Measurements from ENCODE around the gene PRMT3. TPM values are rescaled to one million over a fixed set of nuclear protein-coding genes. Genes with fewer than 3 reads are reported as not detected.

Gene PRMT3
- total RNA-seq, 2 donors from 2014 or later, result 26.2 to 27.1 TPM

DNA sequence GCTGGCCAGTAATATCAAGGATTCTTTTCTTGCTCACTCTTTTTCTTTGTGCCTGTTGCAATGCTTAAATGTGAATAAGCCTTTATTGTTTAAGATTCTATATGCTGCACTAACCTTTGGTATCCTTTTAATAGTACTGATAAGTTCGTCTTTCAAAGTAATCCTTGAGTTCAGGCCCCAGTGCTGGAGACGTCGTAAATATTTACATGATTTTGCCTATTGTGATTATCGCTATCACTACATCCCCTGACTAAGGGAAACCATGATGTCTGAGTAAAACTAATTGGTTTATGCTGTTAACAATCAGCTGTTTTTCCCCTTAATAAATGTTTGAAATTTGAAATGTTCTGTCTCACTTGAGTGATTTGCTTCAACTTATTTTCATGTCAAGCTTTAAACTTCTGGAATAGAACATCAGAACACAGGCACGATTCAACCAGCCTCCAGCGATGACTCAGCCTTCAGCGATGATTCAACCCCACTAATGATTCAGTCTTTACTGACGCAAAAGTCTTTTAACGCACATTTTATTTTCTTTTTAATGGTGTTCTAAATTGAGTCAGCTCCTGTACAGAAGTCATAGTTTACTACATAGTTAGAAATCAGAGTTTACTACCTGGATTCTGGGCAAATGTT lies 20.1 kb upstream of the PRMT3 start:
- Histone ChIP-seq H3K27me3 (ENCODE audit: control insufficient read depth, insufficient read depth, low read length, poor library complexity, severe bottlenecking) (peaks cover 12% of the 10 kb centered on the region), H3K27ac (ENCODE audit: low read depth, low read length) (no peak overlapping the region), H3K36me3 (ENCODE audit: control insufficient read depth, insufficient read depth, low read length) (no peaks in the 10 kb centered on the region), H3K9ac (ENCODE audit: extremely low read depth, low read length, poor library complexity, severe bottlenecking) (no peak overlapping the region), H3K9me3 (ENCODE audit: control insufficient read depth, low read length) (no peaks in the 10 kb centered on the region), H3K4me1 (ENCODE audit: control insufficient read depth, insufficient read depth, low read length) (peaks cover 2% of the 10 kb centered on the region), H3K4me3 (ENCODE audit: low read length) (no peak overlapping the region)
- TF ChIP-seq, protein P1, sequence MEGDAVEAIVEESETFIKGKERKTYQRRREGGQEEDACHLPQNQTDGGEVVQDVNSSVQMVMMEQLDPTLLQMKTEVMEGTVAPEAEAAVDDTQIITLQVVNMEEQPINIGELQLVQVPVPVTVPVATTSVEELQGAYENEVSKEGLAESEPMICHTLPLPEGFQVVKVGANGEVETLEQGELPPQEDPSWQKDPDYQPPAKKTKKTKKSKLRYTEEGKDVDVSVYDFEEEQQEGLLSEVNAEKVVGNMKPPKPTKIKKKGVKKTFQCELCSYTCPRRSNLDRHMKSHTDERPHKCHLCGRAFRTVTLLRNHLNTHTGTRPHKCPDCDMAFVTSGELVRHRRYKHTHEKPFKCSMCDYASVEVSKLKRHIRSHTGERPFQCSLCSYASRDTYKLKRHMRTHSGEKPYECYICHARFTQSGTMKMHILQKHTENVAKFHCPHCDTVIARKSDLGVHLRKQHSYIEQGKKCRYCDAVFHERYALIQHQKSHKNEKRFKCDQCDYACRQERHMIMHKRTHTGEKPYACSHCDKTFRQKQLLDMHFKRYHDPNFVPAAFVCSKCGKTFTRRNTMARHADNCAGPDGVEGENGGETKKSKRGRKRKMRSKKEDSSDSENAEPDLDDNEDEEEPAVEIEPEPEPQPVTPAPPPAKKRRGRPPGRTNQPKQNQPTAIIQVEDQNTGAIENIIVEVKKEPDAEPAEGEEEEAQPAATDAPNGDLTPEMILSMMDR (conservative IDR thresholded peaks at IDR 0.05), result no peak
- no peak for DNase-seq
- Mint-ChIP-seq H3K27ac (peak overlapping the region; percentile 19), H3K4me3 (no peak overlapping the region), H3K27me3 (ENCODE audit: insufficient read depth) (peaks cover 12% of the 10 kb centered on the region), H3K36me3 (ENCODE audit: low read depth) (peaks cover 20% of the 10 kb centered on the region), H3K4me1 (peaks cover 29% of the 10 kb centered on the region), H3K9me3 (no peaks in the 10 kb centered on the region)
- 83 to 91% methylated on average over 8 to 9 of the region's 9 CpGs for WGBS, 2 experiments (ENCODE audit: insufficient coverage in 1 of 2, insufficient read length in 1 of 2)

DNA sequence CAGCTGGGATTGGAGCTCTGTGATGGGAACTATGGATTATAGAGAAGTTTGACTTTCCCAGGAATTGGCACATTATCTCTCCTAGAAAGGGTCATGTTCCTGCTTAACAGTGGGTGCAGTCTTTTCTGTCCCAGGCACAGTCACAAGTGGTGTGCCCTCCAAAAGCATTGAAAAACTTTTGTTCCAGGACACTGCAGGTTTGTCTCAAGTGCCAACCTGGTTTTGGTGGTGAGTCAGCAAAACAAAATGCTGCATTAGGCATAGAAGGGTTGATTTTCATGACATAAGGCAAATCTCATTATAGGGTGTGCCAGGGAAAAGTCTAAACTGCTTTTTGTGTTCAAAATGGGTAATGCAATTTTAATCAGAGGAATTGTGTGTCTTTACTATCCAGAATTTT lies 19.1 kb upstream of the PRMT3 start:
- peaks cover 2% of the 10 kb centered on the region for H3K4me1 ChIP-seq (ENCODE audit: control insufficient read depth, insufficient read depth, low read length)
- peaks cover 2% of the 10 kb centered on the region for H3K27me3 ChIP-seq (ENCODE audit: control insufficient read depth, insufficient read depth, low read length, poor library complexity, severe bottlenecking)
- no peak overlapping the region for H3K4me3 Mint-ChIP-seq
- no peaks in the 10 kb centered on the region for H3K36me3 ChIP-seq (ENCODE audit: control insufficient read depth, insufficient read depth, low read length)
- peaks cover 29% of the 10 kb centered on the region for H3K4me1 Mint-ChIP-seq
- peaks cover 2% of the 10 kb centered on the region for H3K27me3 Mint-ChIP-seq (ENCODE audit: insufficient read depth)
- H3K27ac ChIP-seq (ENCODE audit: low read depth, low read length), result no peak overlapping the region
- TF ChIP-seq, protein P1 (conservative IDR thresholded peaks at IDR 0.05), result no peak
- peaks cover 26% of the 10 kb centered on the region for H3K36me3 Mint-ChIP-seq (ENCODE audit: low read depth)
- H3K9ac ChIP-seq (ENCODE audit: extremely low read depth, low read length, poor library complexity, severe bottlenecking), result no peak overlapping the region
- H3K9me3 ChIP-seq (ENCODE audit: control insufficient read depth, low read length), result no peaks in the 10 kb centered on the region
- no peak overlapping the region for H3K27ac Mint-ChIP-seq
- DNase-seq, result no peak
- no peak overlapping the region for H3K4me3 ChIP-seq (ENCODE audit: low read length)
- H3K9me3 Mint-ChIP-seq, result no peaks in the 10 kb centered on the region

DNA sequence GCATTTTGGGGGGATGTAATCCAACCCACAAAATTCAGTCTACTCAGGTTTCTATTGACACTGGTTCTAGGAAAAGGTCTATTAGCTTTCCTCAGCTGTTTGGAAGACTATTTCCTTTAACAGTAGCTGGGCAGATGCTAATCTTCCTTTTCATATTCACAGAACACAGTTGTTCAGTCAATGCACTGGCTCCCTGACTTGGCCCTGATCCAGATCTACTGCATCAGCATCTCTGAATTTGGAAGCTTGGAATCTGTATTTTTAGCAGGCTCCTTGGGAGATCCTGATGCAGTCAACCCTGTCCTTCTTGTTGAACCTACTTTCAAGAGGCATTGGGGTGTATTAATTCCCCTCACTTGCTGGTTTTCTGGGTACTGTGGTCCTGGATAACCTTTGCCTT lies 17.7 kb upstream of the PRMT3 start:
- Mint-ChIP-seq H3K4me1 (peaks cover 30% of the 10 kb centered on the region), H3K27me3 (ENCODE audit: insufficient read depth) (peaks cover 2% of the 10 kb centered on the region), H3K9me3 (no peaks in the 10 kb centered on the region), H3K4me3 (no peak overlapping the region), H3K27ac (no peak overlapping the region), H3K36me3 (ENCODE audit: low read depth) (peaks cover 31% of the 10 kb centered on the region)
- Histone ChIP-seq H3K27ac (ENCODE audit: low read depth, low read length) (no peak overlapping the region), H3K27me3 (ENCODE audit: control insufficient read depth, insufficient read depth, low read length, poor library complexity, severe bottlenecking) (no peaks in the 10 kb centered on the region), H3K4me1 (ENCODE audit: control insufficient read depth, insufficient read depth, low read length) (peaks cover 5% of the 10 kb centered on the region), H3K9ac (ENCODE audit: extremely low read depth, low read length, poor library complexity, severe bottlenecking) (no peak overlapping the region), H3K4me3 (ENCODE audit: low read length) (no peak overlapping the region), H3K9me3 (ENCODE audit: control insufficient read depth, low read length) (no peaks in the 10 kb centered on the region), H3K36me3 (ENCODE audit: control insufficient read depth, insufficient read depth, low read length) (no peaks in the 10 kb centered on the region)
- DNase-seq, result no peak
- TF ChIP-seq, protein P1 (conservative IDR thresholded peaks at IDR 0.05), result no peak
